NCI-H345 treated with DMSO at 0.1 percent for 48 hours (cell line): Measurements from ENCODE around the gene BMP10.

Experiments
- DNase-seq: peaks from one replicate; lab custom pipeline; 2025; ENCODE audit not compliant: unreplicated experiment; lab: John Stamatoyannopoulos, UW

The BMP10 gene

GRCh38 chr2:68853915-68854314 lies 17.3 kb downstream of the BMP10 start:
- no peak for DNase-seq

GRCh38 chr2:68853035-68853434 lies 18.2 kb downstream of the BMP10 start:
- no peak for DNase-seq

DNA sequence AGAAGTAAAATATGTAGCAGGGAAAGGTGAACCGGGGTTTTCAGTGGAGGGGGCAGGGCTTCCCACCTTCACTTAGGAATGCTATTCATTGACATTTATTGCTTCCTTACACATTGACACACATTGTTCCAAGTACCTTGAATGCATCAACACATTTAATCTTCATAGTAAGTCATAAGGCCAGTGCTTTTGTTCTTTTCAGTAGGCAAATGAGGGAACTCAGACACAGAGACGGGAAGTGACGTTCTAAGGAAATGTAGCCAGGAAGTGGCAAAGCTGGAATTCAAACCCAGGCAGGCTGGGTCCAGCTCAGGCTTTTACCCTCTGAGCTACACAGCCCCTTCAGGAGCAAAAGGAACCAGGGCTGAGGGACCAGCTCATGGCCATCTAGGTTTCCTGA lies 20.7 kb downstream of the BMP10 start:
- no peak for DNase-seq

DNA sequence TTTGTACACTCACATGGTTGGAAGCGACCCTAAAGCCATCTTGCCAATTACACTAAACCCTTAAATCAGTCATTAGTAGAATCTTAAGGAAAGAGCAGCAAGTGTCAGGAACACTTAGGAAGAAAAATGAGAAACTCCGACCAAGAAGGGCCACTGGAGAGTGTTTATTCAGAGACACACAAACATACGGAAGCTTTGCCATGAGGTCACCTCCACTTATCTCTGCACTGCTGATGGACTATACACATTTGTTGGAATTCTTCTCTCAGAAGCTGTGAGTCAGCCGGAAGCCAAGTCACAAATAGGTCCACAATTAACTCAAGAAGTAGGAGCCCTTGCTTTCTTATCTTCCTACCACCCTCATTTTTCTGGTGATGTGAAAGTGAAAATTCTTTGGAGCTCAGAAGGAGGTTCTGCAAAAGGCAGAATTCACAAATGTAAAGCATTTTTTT lies 21.6 kb downstream of the BMP10 start:
- no peak for DNase-seq

- no peak for DNase-seq
Measured at GRCh38 chr2:68847751-68848150, 23.4 kb downstream of the BMP10 start.

DNA sequence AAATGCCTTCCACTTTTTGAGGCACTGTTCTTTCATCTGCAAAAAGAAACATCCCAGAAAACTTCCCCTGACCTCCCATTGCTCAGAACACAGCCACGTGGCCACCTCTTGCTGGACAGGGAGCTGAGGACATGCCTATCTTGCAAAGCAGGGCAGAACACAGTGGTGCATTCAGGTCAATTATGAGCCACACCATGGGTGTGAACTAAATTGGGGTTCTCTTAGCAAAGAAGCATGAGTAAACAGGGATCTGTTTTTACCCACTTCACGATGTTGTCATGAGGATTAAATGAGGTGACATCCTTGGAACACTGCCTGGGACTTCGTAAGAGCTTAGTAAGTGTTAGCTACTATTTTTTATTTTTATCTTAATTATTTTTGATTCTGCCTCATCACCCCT lies 25.1 kb downstream of the BMP10 start:
- DNase-seq: no peak

GRCh38 chr2:68845043-68845442 lies 26.2 kb downstream of the BMP10 start:
- DNase-seq: no peak

DNA sequence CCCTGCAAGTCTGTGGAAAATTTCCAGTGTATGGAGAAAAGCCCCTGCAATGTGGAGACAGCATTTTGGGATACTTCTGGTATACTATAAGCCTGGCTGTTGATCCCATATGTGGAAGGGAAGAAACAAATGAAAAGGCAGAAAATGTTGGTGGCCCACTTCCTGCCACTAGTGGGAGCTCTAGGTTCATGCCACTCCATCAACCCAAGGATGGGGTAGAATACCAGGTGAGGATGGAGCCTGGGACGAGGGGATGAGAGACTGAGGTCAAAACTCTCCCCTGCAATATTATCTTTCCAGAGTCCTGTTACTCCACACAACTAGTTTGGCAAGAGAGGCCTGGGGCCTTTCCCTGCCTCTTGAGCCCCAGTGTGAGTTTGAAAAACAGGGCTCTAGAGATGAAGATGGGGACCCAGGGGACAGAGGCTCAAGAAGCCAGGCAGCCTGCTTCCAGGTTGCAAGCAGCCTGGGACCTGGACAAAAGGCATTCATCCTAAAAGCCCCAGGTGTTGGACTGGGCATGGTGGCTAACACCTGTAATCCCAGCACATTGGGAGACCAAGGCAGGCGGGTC lies 31.9 kb downstream of the BMP10 start:
- no peak for DNase-seq

DNA sequence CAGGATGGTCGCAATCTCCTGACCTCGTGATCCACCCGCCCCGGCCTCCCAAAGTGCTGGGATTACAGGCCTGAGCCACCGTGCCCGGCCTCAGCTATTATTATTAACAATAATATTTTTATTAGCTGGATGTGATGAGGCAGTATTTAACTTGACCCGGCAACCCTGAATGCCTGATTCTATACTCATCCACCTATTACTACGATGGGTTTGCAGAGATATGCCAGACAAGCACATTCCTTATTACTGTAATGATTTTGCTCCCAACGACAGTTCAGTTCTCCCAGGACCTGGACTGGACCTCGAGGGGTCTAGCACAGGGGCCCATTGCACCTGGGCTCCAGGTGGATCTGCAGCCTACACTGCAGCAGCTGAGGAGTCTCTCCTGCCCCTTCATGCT lies 32.6 kb downstream of the BMP10 start:
- no peak for DNase-seq

- DNase-seq: no peak
Measured at GRCh38 chr2:68837861-68838341, 33.3 kb downstream of the BMP10 start.

- DNase-seq: no peak
Measured at GRCh38 chr2:68837164-68837860, 33.9 kb downstream of the BMP10 start.

DNA sequence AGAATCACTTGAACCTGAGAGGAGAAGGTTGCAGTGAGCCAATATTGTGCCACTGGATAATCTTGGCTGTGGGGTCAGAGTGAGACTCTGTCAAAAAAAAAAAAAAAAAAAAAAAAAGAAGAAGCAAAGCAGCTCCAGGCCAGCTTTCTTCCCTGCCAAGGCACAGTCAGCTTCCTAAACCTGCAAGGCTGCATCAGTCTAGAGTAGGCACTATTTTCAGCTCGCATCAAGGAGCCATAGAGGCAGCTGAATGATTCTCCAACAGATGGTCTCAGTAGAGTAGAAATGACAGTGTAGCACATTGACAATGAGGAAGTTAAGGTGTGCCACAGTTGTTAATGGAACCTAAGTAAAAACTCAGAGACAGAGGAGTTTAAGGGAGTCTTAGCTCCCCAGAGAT lies 35.6 kb downstream of the BMP10 start:
- no peak for DNase-seq

DNA sequence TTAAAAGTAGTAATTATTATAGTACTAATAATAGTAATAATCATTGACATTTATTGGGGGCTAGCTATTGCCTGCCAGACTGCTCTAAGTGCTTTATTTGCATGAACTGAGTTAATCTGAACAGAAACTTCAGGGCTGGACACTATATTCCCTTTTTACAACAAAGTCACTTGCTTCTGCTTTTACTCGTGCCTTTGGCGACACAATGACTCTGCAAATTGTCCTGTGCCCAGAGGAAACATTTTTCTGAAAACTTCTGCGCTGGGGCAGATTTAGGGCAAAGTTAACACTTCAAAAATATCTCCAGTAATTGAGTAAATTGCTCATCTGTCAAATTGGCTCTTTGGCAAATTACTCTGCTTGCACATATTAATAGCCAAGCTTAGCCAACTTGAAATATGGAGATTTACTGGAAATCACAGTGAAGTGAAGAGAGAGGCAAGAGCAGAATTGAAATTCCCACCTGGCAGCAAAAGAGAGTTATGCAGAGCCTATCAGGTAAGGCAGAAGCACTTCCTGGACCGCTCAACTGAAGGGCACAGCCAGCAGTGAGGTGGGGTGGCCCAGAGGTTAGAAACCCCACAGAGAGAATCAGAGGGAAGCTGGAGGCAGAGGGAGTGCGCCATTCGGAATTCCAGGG lies 36.3 kb downstream of the BMP10 start:
- no peak for DNase-seq

- DNase-seq: no peak
Measured at GRCh38 chr2:68833162-68833561, 38.0 kb downstream of the BMP10 start.

- DNase-seq: no peak
Measured at GRCh38 chr2:68832233-68832869, 38.8 kb downstream of the BMP10 start.

DNA sequence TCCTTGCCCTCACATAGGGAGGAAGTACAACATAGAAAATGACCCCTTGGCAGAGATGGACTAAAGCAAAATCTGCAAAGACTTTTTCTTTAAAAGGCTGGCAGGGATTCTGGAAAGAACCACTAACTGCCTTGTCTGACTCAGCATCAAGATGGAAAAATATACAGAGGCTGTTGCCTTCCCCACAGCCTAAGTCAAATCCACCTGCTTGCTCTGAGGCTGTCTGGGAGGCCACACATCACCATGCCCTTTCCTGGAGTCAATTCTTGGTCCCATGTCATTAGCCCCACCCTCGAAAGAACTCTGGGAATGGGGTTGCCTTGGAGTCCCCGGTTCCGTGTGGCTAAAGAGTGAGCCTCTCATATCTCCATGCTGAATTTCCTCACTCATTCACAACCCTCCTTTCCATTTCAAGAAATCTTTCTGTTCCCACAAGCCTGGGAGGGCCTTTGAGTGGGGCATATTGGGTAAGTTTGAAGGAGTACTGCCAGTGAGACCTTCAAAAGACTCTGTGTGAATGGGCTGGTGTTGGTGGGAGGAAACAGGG lies 39.4 kb downstream of the BMP10 start:
- DNase-seq: no peak

DNA sequence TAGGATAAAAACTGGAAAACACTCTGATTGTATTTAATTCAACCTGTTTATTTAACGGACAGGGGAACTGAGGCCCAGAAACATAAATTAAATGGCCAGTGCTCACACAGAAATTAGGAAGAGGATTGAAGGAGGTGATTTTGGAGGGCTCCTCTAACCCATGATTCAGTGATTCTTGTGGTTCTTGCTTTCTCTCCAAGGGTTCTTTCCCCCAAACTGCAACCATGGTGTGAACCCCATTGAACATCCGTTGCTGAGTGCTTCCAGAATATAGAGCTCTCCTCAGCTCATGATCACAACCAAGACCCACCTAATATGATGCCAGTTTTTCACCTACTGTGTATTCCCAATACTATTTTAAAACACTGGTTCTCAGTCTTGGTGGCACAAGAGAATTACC lies 41.4 kb downstream of the BMP10 start:
- no peak for DNase-seq

GRCh38 chr2:68828887-68829708 lies 42.1 kb downstream of the BMP10 start:
- DNase-seq: no peak

- DNase-seq: no peak
Measured at GRCh38 chr2:68827666-68828065, 43.5 kb downstream of the BMP10 start.

- DNase-seq: no peak
Measured at GRCh38 chr2:68825866-68826265, 45.3 kb downstream of the BMP10 start.

DNA sequence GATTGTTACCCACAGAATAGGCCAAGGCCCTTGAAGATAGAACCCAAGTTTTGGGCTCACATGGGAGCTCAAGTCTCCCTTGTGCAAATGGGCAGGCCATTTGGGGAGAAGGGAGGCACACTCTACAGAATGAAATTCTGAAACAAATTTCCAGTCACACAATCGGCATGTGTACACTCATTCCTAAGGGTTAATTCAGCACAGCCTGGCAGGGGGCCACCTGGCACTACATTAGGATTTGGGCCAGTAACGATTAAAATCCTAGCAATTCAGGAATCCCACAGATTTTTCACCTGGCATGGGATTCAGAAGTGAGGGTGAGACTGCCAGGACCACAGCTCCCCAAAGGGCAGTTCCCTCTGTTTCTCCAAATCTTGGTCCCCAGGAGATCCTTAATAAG lies 46.4 kb downstream of the BMP10 start:
- no peak for DNase-seq
